ENCODE data around the gene MECP2.

MECP2 gene

GRCh38 chrX:154115071-154115470 is 17.6 kb upstream of the MECP2 start:
- no peak for DNase-seq

GRCh38 chrX:154114652-154115051 is 17.1 kb upstream of the MECP2 start:
- DNase-seq, result no peak

- no peak for DNase-seq
Measured at GRCh38 chrX:154113729-154114128, 16.2 kb upstream of the MECP2 start.

- no peak for DNase-seq
Measured at GRCh38 chrX:154098551-154098950, 1.0 kb upstream of the MECP2 start.

GRCh38 chrX:154097003-154097588 is 421 bp downstream of the MECP2 start:
- DNase-seq, result peak; percentile 66

GRCh38 chrX:154096140-154097002 is 1.1 kb downstream of the MECP2 start:
- no peak for DNase-seq

GRCh38 chrX:154094833-154095232 is 2.7 kb downstream of the MECP2 start:
- DNase-seq, result no peak

GRCh38 chrX:154093965-154094364 is 3.6 kb downstream of the MECP2 start:
- no peak for DNase-seq

GRCh38 chrX:154092371-154092770 is 5.1 kb downstream of the MECP2 start:
- DNase-seq, result no peak

- DNase-seq, result no peak
Measured at GRCh38 chrX:154091678-154092077, 5.8 kb downstream of the MECP2 start.

- DNase-seq, result no peak
Measured at GRCh38 chrX:154090731-154091130, 6.8 kb downstream of the MECP2 start.

GRCh38 chrX:154084449-154085300 is 12.8 kb downstream of the MECP2 start:
- no peak for DNase-seq

GRCh38 chrX:154083126-154083517 is 14.4 kb downstream of the MECP2 start:
- DNase-seq, result no peak

GRCh38 chrX:154082396-154083125 is 15.0 kb downstream of the MECP2 start:
- DNase-seq, result no peak

GRCh38 chrX:154077101-154077500 is 20.4 kb downstream of the MECP2 start:
- no peak for DNase-seq

GRCh38 chrX:154074199-154074598 is 23.3 kb downstream of the MECP2 start:
- no peak for DNase-seq

GRCh38 chrX:154072192-154072591 is 25.3 kb downstream of the MECP2 start:
- DNase-seq, result no peak

- no peak for DNase-seq
Measured at GRCh38 chrX:154068560-154068959, 29.0 kb downstream of the MECP2 start.

- no peak for DNase-seq
Measured at GRCh38 chrX:154064637-154065435, 32.7 kb downstream of the MECP2 start.

- peak; percentile 7 for DNase-seq
Measured at GRCh38 chrX:154063234-154063633, 34.3 kb downstream of the MECP2 start.

- DNase-seq, result no peak
Measured at GRCh38 chrX:154061801-154062200, 35.7 kb downstream of the MECP2 start.

- DNase-seq, result no peak
Measured at GRCh38 chrX:154059729-154060245, 37.7 kb downstream of the MECP2 start.

Data from stimulated activated CD4-positive, alpha-beta T cell treated with anti-CD3 and anti-CD28 coated beads, Interleukin-4, amount 100 ng/mL, for 24 hours (primary cell).